Esophagus muscularis mucosa (tissue), 4 donors: Measurements from ENCODE around the gene MAD1L1.

Source experiments
- EP300 ChIP-seq: sonication (generic); formaldehyde crosslinking; IDR thresholded peaks from one replicate; pipeline ENCODE4 v1.6.1; 2017; ENCODE audit warnings: antibody characterized with exemption
- POLR2A ChIP-seq: fragments of 450-650 bp; IDR thresholded peaks from one replicate; pipeline ENCODE4 v1.6.1; 2017; ENCODE audit warnings: antibody characterized with exemption, moderate library complexity, mild to moderate bottlenecking, low read depth
- POLR2AphosphoS5 ChIP-seq, 2 donors: sonication (generic); formaldehyde crosslinking; IDR thresholded peaks; one replicate each; pipeline ENCODE4 v1.6.1; 2017; ENCODE audit warnings: antibody characterized with exemption in 2 of 2
- TF ChIP-seq, protein P1 (sequence below), 3 experiments: fragments of 200-600 bp in 2 of 3; fragments of 450-650 bp in 1 of 3; sonication (generic) in 2 of 3; IDR thresholded peaks; one replicate each; pipeline ENCODE4 v1.5.1; 2017 to 2019; ENCODE audit warnings: antibody characterized with exemption in 3 of 3, mild to moderate bottlenecking in 2 of 3, moderate library complexity in 1 of 3

DNA sequence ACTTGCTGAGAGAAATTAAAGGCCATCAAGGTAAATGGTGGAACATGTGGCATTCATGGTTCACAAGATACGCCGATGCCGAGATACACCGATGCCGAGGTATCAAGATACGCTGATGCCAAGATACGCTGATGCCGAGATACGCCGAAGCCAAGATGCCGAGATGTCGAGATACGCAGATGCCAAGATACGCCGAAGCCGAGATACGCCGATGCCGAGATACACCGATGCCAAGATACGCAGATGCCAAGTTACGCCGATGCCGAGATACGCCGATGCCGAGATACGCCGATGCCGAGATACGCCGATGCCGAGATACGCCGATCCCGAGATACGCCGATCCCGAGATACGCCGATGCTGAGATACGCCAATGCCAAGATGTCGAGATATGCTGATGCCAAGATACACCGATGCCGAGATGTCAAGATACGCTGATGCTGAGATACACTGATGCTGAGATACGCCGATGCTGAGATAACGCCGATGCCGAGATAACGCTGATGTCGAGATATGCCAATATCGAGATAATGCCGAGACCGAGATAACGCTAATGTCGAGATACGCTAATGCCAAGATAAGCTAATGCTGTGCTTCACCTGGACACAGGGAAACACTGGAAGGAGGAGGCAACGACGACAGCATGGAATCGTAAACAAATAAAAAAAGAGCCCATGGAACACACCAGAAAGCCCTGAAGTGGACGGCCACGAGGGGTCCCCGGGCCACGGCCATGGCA lies 172.6 kb downstream of the MAD1L1 start:
- TF ChIP-seq POLR2AphosphoS5 (IDR thresholded peaks at IDR 0.05): no peak
- TF ChIP-seq, protein P1, sequence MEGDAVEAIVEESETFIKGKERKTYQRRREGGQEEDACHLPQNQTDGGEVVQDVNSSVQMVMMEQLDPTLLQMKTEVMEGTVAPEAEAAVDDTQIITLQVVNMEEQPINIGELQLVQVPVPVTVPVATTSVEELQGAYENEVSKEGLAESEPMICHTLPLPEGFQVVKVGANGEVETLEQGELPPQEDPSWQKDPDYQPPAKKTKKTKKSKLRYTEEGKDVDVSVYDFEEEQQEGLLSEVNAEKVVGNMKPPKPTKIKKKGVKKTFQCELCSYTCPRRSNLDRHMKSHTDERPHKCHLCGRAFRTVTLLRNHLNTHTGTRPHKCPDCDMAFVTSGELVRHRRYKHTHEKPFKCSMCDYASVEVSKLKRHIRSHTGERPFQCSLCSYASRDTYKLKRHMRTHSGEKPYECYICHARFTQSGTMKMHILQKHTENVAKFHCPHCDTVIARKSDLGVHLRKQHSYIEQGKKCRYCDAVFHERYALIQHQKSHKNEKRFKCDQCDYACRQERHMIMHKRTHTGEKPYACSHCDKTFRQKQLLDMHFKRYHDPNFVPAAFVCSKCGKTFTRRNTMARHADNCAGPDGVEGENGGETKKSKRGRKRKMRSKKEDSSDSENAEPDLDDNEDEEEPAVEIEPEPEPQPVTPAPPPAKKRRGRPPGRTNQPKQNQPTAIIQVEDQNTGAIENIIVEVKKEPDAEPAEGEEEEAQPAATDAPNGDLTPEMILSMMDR (IDR thresholded peaks at IDR 0.05): no peak
- TF ChIP-seq POLR2A: no peak
- no peak for TF ChIP-seq EP300
